Omental fat pad (tissue), 4 donors: ENCODE results near the gene B4GALT2. TPM values are rescaled to one million over a fixed set of nuclear protein-coding genes. Genes with fewer than 3 reads are reported as not detected.

ENCODE experiments used
- ATAC-seq: fragments of 150-250 bp; one replicate; pipeline ENCODE4 v1.9.1; 2016; ENCODE audit warnings: mild to moderate bottlenecking, moderate library complexity; ENCODE audit not compliant: low FRiP score
- DNase-seq: peaks from one replicate; pipeline ENCODE4 v3.0.0-alpha.2; 2019; ENCODE audit warnings: low spot score
- total RNA-seq, 4 donors: library from RNA; depleted of rRNA; stranded (reverse); fragments of >200 nt; gene quantifications; one replicate each; pipeline ENCODE4 v1.1.0, GENCODE V29; 2016
- TF ChIP-seq, protein P1 (sequence below), 3 donors: fragments of 450-650 bp; IDR thresholded peaks; one replicate each; pipeline ENCODE4 v1.5.1; 2016 to 2017; ENCODE audit warnings: antibody characterized with exemption in 3 of 3, mild to moderate bottlenecking in 3 of 3, moderate library complexity in 2 of 3

B4GALT2 gene
- total RNA-seq, 4 donors from 2014 or later: 20.3 to 67.9 (median 42.6) TPM

- DNase-seq (no peak), ATAC-seq (no peak)
- TF ChIP-seq, protein P1, sequence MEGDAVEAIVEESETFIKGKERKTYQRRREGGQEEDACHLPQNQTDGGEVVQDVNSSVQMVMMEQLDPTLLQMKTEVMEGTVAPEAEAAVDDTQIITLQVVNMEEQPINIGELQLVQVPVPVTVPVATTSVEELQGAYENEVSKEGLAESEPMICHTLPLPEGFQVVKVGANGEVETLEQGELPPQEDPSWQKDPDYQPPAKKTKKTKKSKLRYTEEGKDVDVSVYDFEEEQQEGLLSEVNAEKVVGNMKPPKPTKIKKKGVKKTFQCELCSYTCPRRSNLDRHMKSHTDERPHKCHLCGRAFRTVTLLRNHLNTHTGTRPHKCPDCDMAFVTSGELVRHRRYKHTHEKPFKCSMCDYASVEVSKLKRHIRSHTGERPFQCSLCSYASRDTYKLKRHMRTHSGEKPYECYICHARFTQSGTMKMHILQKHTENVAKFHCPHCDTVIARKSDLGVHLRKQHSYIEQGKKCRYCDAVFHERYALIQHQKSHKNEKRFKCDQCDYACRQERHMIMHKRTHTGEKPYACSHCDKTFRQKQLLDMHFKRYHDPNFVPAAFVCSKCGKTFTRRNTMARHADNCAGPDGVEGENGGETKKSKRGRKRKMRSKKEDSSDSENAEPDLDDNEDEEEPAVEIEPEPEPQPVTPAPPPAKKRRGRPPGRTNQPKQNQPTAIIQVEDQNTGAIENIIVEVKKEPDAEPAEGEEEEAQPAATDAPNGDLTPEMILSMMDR (IDR thresholded peaks at IDR 0.05): no peak
Measured at GRCh38 chr1:43976890-43977289, 2.1 kb upstream of the B4GALT2 start.

- no peak for DNase-seq
- TF ChIP-seq, protein P1 (IDR thresholded peaks at IDR 0.05): no peak
- no peak for ATAC-seq
Measured at GRCh38 chr1:43977376-43978263, 1.4 kb upstream of the B4GALT2 start.

DNA sequence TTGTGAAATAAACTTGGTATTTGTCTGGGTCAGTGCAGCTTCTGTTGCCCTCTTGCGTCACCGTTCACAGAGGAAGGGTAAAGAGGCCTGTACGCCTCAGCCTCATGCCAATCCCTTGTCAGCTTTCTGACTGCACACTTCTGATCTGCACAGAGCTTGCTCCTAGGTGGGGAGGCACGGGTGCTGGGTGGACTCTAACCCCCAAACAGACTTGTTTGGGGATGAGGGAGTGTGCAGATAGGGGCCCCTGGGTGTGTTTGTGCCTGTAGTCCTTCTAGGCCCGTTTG is 803 bp upstream of the B4GALT2 start:
- TF ChIP-seq, protein P1 (IDR thresholded peaks at IDR 0.05): no peak
- DNase-seq: no peak
- no peak for ATAC-seq

DNA sequence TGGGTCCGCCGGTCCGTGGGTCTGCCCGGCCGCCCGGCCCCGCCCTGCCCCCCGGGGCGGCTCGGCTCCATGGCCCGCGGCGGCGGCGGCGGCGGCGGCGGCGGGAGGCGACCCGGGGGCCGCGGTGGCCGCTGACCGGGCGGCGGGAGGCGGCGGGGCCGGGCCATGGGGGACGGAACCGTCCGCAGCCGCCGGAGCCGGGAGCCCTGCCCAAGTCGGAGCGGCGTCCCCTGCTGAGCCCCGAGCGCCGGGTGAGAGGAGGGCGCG is 184 bp downstream of the B4GALT2 start:
- TF ChIP-seq, protein P1 (IDR thresholded peaks at IDR 0.05): no peak
- DNase-seq (no peak), ATAC-seq (no peak)

GRCh38 chr1:43979528-43980254 is 681 bp downstream of the B4GALT2 start:
- DNase-seq (no peak), ATAC-seq (peak; percentile 61)
- TF ChIP-seq, protein P1 (IDR thresholded peaks at IDR 0.05): no peak

DNA sequence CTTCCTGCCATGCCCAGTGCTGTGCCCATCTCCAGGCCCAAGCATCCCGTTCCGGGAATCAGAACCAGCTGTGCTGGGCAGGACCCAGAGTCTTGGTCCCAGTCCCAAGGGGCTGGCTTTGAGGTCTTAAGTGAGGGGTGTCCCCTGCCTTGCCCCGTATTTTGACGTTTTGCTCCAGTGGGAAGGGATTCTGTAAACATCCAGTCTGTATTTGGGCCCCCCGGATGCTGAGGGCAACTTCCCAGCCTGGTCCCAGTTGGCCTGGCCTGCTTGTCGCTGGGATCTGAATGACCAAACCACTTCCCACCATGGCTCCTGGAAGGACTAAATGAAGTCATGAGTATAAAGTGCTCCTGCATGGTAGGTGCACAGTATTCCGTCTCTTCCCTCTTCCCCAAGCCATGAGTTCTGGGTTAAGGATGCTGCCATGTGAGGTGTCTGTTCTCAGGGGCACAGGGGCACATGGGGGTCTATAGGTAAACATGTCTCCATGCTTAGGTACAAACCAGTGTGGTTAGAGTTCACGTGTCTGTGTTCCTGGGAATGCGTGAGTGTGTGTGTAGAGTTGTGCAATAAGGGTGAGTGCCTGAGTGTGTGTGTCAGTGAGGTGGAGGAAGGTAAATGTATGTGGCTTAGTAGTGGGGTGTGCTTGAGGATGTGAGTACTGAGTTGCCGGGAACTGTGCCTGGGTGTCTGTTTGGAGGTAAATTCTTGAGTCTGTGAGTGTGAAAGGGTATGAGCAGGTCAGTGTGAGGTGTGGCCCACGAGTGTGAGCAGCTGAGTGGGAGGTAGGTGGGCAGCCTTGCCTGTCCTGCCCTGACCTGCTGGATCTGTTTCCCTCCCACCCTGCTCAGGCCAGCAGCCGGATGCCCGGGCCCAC is 1.5 kb downstream of the B4GALT2 start:
- DNase-seq: no peak
- no peak for ATAC-seq
- TF ChIP-seq, protein P1 (IDR thresholded peaks at IDR 0.05): no peak
